ENCODE results near the gene BMPR1A.

Gene BMPR1A

GRCh38 chr10:86759073-86759672, 2.8 kb downstream of the BMPR1A start:
- no peak overlapping the region for H3K4me3 ChIP-seq (replicated peaks; ENCODE audit: low read depth, low read length)
- TF ChIP-seq, protein P1, sequence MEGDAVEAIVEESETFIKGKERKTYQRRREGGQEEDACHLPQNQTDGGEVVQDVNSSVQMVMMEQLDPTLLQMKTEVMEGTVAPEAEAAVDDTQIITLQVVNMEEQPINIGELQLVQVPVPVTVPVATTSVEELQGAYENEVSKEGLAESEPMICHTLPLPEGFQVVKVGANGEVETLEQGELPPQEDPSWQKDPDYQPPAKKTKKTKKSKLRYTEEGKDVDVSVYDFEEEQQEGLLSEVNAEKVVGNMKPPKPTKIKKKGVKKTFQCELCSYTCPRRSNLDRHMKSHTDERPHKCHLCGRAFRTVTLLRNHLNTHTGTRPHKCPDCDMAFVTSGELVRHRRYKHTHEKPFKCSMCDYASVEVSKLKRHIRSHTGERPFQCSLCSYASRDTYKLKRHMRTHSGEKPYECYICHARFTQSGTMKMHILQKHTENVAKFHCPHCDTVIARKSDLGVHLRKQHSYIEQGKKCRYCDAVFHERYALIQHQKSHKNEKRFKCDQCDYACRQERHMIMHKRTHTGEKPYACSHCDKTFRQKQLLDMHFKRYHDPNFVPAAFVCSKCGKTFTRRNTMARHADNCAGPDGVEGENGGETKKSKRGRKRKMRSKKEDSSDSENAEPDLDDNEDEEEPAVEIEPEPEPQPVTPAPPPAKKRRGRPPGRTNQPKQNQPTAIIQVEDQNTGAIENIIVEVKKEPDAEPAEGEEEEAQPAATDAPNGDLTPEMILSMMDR (IDR thresholded peaks at IDR 0.05; ENCODE audit: insufficient read depth, low read length, poor library complexity, severe bottlenecking) = no peak
- no peaks in the 10 kb centered on the region for H3K27me3 ChIP-seq (replicated peaks; ENCODE audit: control insufficient read depth, insufficient read depth, low read length)
- H3K36me3 ChIP-seq (ENCODE audit: control insufficient read depth, insufficient read depth, low read length) = no peaks in the 10 kb centered on the region
- DNase-seq (ENCODE audit: extremely low read depth, insufficient read length) = no peak

DNA sequence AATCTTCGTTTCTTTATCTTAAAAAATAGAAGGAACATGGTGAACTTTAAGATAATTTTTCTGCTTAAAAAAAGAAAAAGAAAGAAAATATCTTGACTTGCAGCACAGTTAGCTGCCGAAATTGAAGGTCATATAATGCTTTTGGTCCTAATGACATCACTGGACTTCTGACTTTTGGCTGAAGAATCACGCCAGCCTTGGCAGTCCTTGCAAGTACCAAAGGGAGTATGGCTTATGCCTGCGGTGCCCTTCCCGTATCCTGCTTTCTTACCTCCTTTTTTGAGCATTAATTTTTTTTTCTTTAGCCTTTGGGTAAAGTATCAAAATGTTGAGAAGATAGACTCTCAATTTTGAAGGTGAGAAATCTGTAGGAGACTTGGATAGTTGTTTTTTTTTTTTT, 7.0 kb downstream of the BMPR1A start:
- Histone ChIP-seq H3K4me3 (replicated peaks; ENCODE audit: low read depth, low read length) (no peak overlapping the region), H3K27me3 (replicated peaks; ENCODE audit: control insufficient read depth, insufficient read depth, low read length) (no peaks in the 10 kb centered on the region), H3K36me3 (ENCODE audit: control insufficient read depth, insufficient read depth, low read length) (no peaks in the 10 kb centered on the region)
- TF ChIP-seq, protein P1 (IDR thresholded peaks at IDR 0.05; ENCODE audit: insufficient read depth, low read length, poor library complexity, severe bottlenecking) = no peak
- no peak for DNase-seq (ENCODE audit: extremely low read depth, insufficient read length)

GRCh38 chr10:86765548-86765947, 9.1 kb downstream of the BMPR1A start:
- Histone ChIP-seq H3K27me3 (replicated peaks; ENCODE audit: control insufficient read depth, insufficient read depth, low read length) (no peaks in the 10 kb centered on the region), H3K36me3 (ENCODE audit: control insufficient read depth, insufficient read depth, low read length) (no peaks in the 10 kb centered on the region), H3K4me3 (replicated peaks; ENCODE audit: low read depth, low read length) (no peak overlapping the region)
- TF ChIP-seq, protein P1 (IDR thresholded peaks at IDR 0.05; ENCODE audit: insufficient read depth, low read length, poor library complexity, severe bottlenecking) = no peak
- no peak for DNase-seq (ENCODE audit: extremely low read depth, insufficient read length)

GRCh38 chr10:86768412-86769062, 12.1 kb downstream of the BMPR1A start:
- Histone ChIP-seq H3K27me3 (replicated peaks; ENCODE audit: control insufficient read depth, insufficient read depth, low read length) (no peaks in the 10 kb centered on the region), H3K4me3 (replicated peaks; ENCODE audit: low read depth, low read length) (no peak overlapping the region), H3K36me3 (ENCODE audit: control insufficient read depth, insufficient read depth, low read length) (no peaks in the 10 kb centered on the region)
- TF ChIP-seq, protein P1 (IDR thresholded peaks at IDR 0.05; ENCODE audit: insufficient read depth, low read length, poor library complexity, severe bottlenecking) = no peak
- no peak for DNase-seq (ENCODE audit: extremely low read depth, insufficient read length)

DNA sequence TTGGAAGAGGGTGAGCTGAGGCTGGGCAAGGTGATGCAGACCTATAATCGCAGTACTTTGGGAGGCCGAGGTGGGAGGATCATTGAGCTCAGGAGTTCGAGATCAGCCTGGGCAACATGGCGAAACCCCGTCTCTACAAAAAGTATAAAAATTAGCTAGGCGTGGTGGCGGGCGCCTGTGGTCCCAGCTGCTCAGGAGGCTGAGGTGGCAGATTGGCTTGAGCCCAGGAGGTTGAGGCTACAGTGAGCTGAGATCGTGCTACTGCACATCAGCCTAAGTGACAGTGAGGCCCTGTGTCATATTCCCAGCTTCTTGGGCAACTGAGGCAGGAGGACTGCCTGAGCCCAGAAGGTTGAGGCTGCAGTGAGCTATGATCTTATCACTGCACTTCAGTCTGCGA, 13.6 kb downstream of the BMPR1A start:
- TF ChIP-seq, protein P1 (IDR thresholded peaks at IDR 0.05; ENCODE audit: insufficient read depth, low read length, poor library complexity, severe bottlenecking) = no peak
- no peaks in the 10 kb centered on the region for H3K27me3 ChIP-seq (replicated peaks; ENCODE audit: control insufficient read depth, insufficient read depth, low read length)
- H3K4me3 ChIP-seq (replicated peaks; ENCODE audit: low read depth, low read length) = no peak overlapping the region
- no peak for DNase-seq (ENCODE audit: extremely low read depth, insufficient read length)
- H3K36me3 ChIP-seq (ENCODE audit: control insufficient read depth, insufficient read depth, low read length) = no peaks in the 10 kb centered on the region

Data from GM06990 (cell line).